HepG2 (cell line): Measurements from ENCODE around the gene C16orf86. TPM values are rescaled to one million over a fixed set of nuclear protein-coding genes. Genes with fewer than 3 reads are reported as not detected.

Experiments used
- ATAC-seq: fragments of 200-7000 bp; cut with Tn5 transposase; 3 replicates; pipeline ENCODE4 v1.9.1; 2020; ENCODE audit warnings: mild to moderate bottlenecking, moderate library complexity
- BruUV-seq: library from RNA; stranded (reverse); fragments of 400-500 nt; replicated peaks from 2 replicates; lab custom pipeline; 2021; lab: Mats Ljungman, UMichigan
- CTCF ChIA-PET: fragments of 300-600 bp; formaldehyde crosslinking; extraction: SDS; loops from one replicate; lab custom pipeline; 2021; ENCODE audit warnings: low total read pairs, inconsistent platforms, low intra/inter-chr PET ratio; lab: Yijun Ruan, JAX
- POLR2A ChIA-PET: fragments of 350-600 bp; sonication (Branson Sonifier 250); formaldehyde crosslinking; loops from one replicate; lab custom pipeline; 2020; ENCODE audit warnings: antibody characterized with exemption, inconsistent platforms; lab: Yijun Ruan, JAX
- DNase-seq: peaks from one replicate; pipeline ENCODE4 v3.0.0-alpha.2; 2015; ENCODE audit warnings: low spot score
- FAIRE-seq: peaks from 3 replicates; lab custom pipeline; 2011; peaks lifted over from hg19 to GRCh38; lab: Jason Lieb, UNC
- H2AFZ ChIP-seq: one replicate; pipeline ENCODE4 v1.6.1; 2011; ENCODE audit warnings: low read length, inconsistent platforms
- H3K27ac ChIP-seq: fragments of 300-600 bp; 3 replicates; pipeline ENCODE4 v1.8.0; 2011; ENCODE audit warnings: mixed run types, mild to moderate bottlenecking, mixed read lengths, low read length, inconsistent platforms; ENCODE audit not compliant: insufficient read depth; ENCODE audit errors: extremely low read length
- H3K27me3 ChIP-seq, 2 experiments: fragments of 200-600 bp in 1 of 2; 2 replicates in 1 of 2; 3 replicates in 1 of 2; pipeline versions ENCODE4 v1.6.0 to v1.8.0; 2011; ENCODE audit warnings: low read length in 2 of 2, mild to moderate bottlenecking in 2 of 2, moderate library complexity in 2 of 2, inconsistent platforms in 1 of 2; ENCODE audit not compliant: insufficient read depth in 2 of 2, control insufficient read depth in 1 of 2
- H3K36me3 ChIP-seq, 2 experiments: fragments of 200-600 bp in 1 of 2; replicated peaks in 1 of 2; 2 replicates in 1 of 2; 3 replicates in 1 of 2; pipeline versions ENCODE4 v1.5.1 to v1.8.0; 2011; ENCODE audit warnings: low read length in 2 of 2, inconsistent platforms in 1 of 2; ENCODE audit not compliant: insufficient read depth in 2 of 2, control insufficient read depth in 1 of 2
- H3K4me1 ChIP-seq: 2 replicates; pipeline ENCODE4 v1.5.1; 2012; ENCODE audit warnings: low read length, inconsistent platforms; ENCODE audit not compliant: insufficient read depth
- H3K4me2 ChIP-seq: 2 replicates; pipeline ENCODE4 v1.6.0; 2011; ENCODE audit warnings: low read depth, low read length, inconsistent platforms
- H3K4me3 ChIP-seq, 3 experiments: fragments of 200-600 bp in 1 of 3; sonication (generic), shearing (Covaris generic) in 1 of 3; replicated peaks in 1 of 3; 2 replicates each; pipeline ENCODE4 v1.5.1; 2011 to 2016; ENCODE audit warnings: low read length in 3 of 3, inconsistent platforms in 2 of 3, low read depth in 2 of 3, mild to moderate bottlenecking in 2 of 3, control low read depth in 1 of 3, mixed read lengths in 1 of 3; ENCODE audit not compliant: insufficient read depth in 1 of 3
- H3K79me2 ChIP-seq: one replicate; pipeline ENCODE4 v1.6.1; 2011; ENCODE audit warnings: low read length, inconsistent platforms; ENCODE audit not compliant: insufficient read depth
- H3K9ac ChIP-seq: 2 replicates; pipeline ENCODE4 v1.6.0; 2011; ENCODE audit warnings: mild to moderate bottlenecking, low read depth, low read length, inconsistent platforms; ENCODE audit not compliant: insufficient read depth
- H3K9me3 ChIP-seq: 2 replicates; pipeline ENCODE4 v1.5.1; 2012; ENCODE audit warnings: mild to moderate bottlenecking, low read length
- H4K20me1 ChIP-seq: 2 replicates; pipeline ENCODE4 v1.6.0; 2011; ENCODE audit warnings: inconsistent platforms, mild to moderate bottlenecking, low read length, moderate library complexity; ENCODE audit not compliant: insufficient read depth
- ARID4A ChIP-seq: sonication (generic); formaldehyde crosslinking; IDR thresholded peaks from 2 replicates; pipeline ENCODE4 v1.5.0; 2020; ENCODE audit warnings: mild to moderate bottlenecking, missing genetic modification reagents, borderline replicate concordance
- DMAP1 ChIP-seq: IDR thresholded peaks from 2 replicates; pipeline ENCODE4 v1.6.1; 2016
- FOXO4 ChIP-seq: sonication (generic); formaldehyde crosslinking; conservative IDR thresholded peaks from 2 replicates; pipeline ENCODE4 v1.8.1; 2023; ENCODE audit warnings: missing genetic modification reagents
- MEF2D ChIP-seq: sonication (generic); formaldehyde crosslinking; IDR thresholded peaks from 2 replicates; pipeline ENCODE4 v1.5.1; 2020; ENCODE audit warnings: mild to moderate bottlenecking, missing genetic modification reagents
- MEIS2 ChIP-seq: sonication (generic); formaldehyde crosslinking; IDR thresholded peaks from 2 replicates; pipeline ENCODE4 v1.9.0; 2021; ENCODE audit warnings: mild to moderate bottlenecking, missing genetic modification reagents
- MYC ChIP-seq: sonication (generic); formaldehyde crosslinking; IDR thresholded peaks from 2 replicates; pipeline ENCODE4 v1.9.0; 2021; ENCODE audit warnings: missing genetic modification reagents, borderline replicate concordance
- SP4 ChIP-seq: sonication (generic); formaldehyde crosslinking; IDR thresholded peaks from 2 replicates; pipeline ENCODE4 v1.8.1; 2023; ENCODE audit warnings: mild to moderate bottlenecking, missing genetic modification reagents
- UBTF ChIP-seq: sonication (generic); formaldehyde crosslinking; IDR thresholded peaks from 2 replicates; pipeline ENCODE4 v1.4.0; 2020; ENCODE audit warnings: mild to moderate bottlenecking, missing genetic modification reagents
- ZIK1 ChIP-seq: sonication (generic); formaldehyde crosslinking; IDR thresholded peaks from 2 replicates; pipeline ENCODE4 v1.5.0; 2020; ENCODE audit warnings: mild to moderate bottlenecking, low read depth, missing genetic modification reagents, borderline replicate concordance
- ZNF33A ChIP-seq: sonication (generic); formaldehyde crosslinking; IDR thresholded peaks from 2 replicates; pipeline ENCODE4 v1.5.1; 2020; ENCODE audit warnings: missing genetic modification reagents, mild to moderate bottlenecking, moderate library complexity, borderline replicate concordance
- ZNF383 ChIP-seq: sonication (generic); formaldehyde crosslinking; IDR thresholded peaks from 2 replicates; pipeline ENCODE4 v1.4.0; 2020; ENCODE audit warnings: missing genetic modification reagents, mild to moderate bottlenecking, borderline replicate concordance
- ZNF441 ChIP-seq: sonication (generic); formaldehyde crosslinking; IDR thresholded peaks from 2 replicates; pipeline ENCODE4 v1.7.0; 2021; ENCODE audit warnings: missing genetic modification reagents, borderline replicate concordance
- ZNF782 ChIP-seq: sonication (generic); formaldehyde crosslinking; IDR thresholded peaks from 2 replicates; pipeline ENCODE4 v1.4.0; 2020; ENCODE audit warnings: missing genetic modification reagents, mild to moderate bottlenecking, borderline replicate concordance
- WGBS: methylation state at CpG from one replicate; pipeline ENCODE4 v1.1.6; 2017; ENCODE audit warnings: low lambda C conversion rate; 5-methylcytosine and 5-hydroxymethylcytosine counted together
- in situ Hi-C: cut with HindIII; loops from 2 replicates; pipeline ENCODE4 v1.10.0; 2017; ENCODE audit warnings: low pct_unique_long_range_greater_than_20kb; ENCODE audit not compliant: extremely low pct_ligation_motif_present
- intact Hi-C: fragments of 100-400 bp; cut with micrococcal nuclease; formaldehyde crosslinking; loops from one replicate; pipeline ENCODE4 v1.10.0; 2022; ENCODE audit not compliant: unreplicated experiment
- polyA plus RNA-seq, 8 experiments: library from polyadenylated mRNA; depleted of rRNA in 3 of 8; stranded (reverse) in 7 of 8; unstranded in 1 of 8; fragments of >200 nt; fragmentation: Illumina TruSeq in 4 of 8; extraction: Trizol in 4 of 8; gene quantifications; 2 replicates each; pipeline versions ENCODE4 v1.2.1 to v1.2.3, GENCODE V29; 2011 to 2016; ENCODE audit warnings: low read depth in 4 of 8, missing spikeins in 1 of 8, mixed read lengths in 1 of 8; ENCODE audit not compliant: insufficient read depth in 1 of 8
- total RNA-seq, 5 experiments: library from RNA; depleted of rRNA; stranded (reverse); fragments of >200 nt; fragmentation: Illumina TruSeq; extraction: Trizol; gene quantifications; 2 replicates each; pipeline ENCODE4 v1.2.3, GENCODE V29; 2016; ENCODE audit warnings: low read depth in 1 of 5

The C16orf86 gene
- total and polyA plus RNA-seq, 2 of the 13 experiments (the other 11 are each of a cell fraction or from before 2014, with no cell fraction given) = 1.5 to 3.1 TPM

- Histone ChIP-seq H3K79me2 (no peaks in the 10 kb centered on the region), H3K4me3 (peak overlapping the region; percentile 77 to 96 (median 88); a peak in 5 of 6 replicates), H3K4me1 (peaks cover 38% of the 10 kb centered on the region), H4K20me1 (no peaks in the 10 kb centered on the region), H3K9ac (peak overlapping the region; percentile 76), H2AFZ (no peak overlapping the region), H3K9me3 (no peaks in the 10 kb centered on the region), H3K27me3 (no peaks in the 10 kb centered on the region; a peak in 1 of 5 replicates), H3K4me2 (peak overlapping the region; percentile 98), H3K27ac (peak overlapping the region; percentile 67), H3K36me3 (peaks cover 0 to 3% of the 10 kb centered on the region in 2 experiments; a peak in 1 of 5 replicates)
- BruUV-seq = no TSS peak
- in situ Hi-C loops (loop anchor here (5.0 to 10.0 kb wide), 2 partner anchors 141 to 269 kb away; partner anchors contain the start of genes CTRL, PSMB10, RANBP10 and TSNAXIP1), intact Hi-C loops (no loop called here)
- ChIA-PET CTCF (interaction anchor here (3.0 to 4.2 kb wide), 2 partner anchors 119 to 145 kb away, joined by 20 to 118 read pairs; no protein-coding TSS in a partner anchor), POLR2A (interaction anchor here (1.4 to 3.8 kb wide), 9 partner anchors 15 to 185 kb away, joined by 4 to 28 read pairs (median 5); partner anchors contain the start of genes ATP6V0D1, CTCF, NUTF2 and RANBP10)
- no peak for FAIRE-seq
- WGBS = 3% methylated on average over 31 of the region's 46 CpGs
- peak; percentile 54 for DNase-seq
- ATAC-seq = peak; percentile 44
- TF ChIP-seq ZNF33A (no peak), ZNF782 (CRISPR knock-in tag) (peak; percentile 43; the same call in 1 of the 2 replicates), MEF2D (CRISPR knock-in tag) (peak; percentile 58; the same call in 1 of the 2 replicates), FOXO4 (0 out of 2 replicates have a peak, but pooled peaks have one; percentile 71), MEIS2 (CRISPR knock-in tag) (no peak), ZNF441 (CRISPR knock-in tag) (no peak), SP4 (CRISPR knock-in tag) (peak; percentile 71), ARID4A (CRISPR knock-in tag) (peak; percentile 83), ZIK1 (CRISPR knock-in tag) (no peak), MYC (CRISPR knock-in tag) (peak; percentile 55), UBTF (CRISPR knock-in tag) (peak; percentile 93), DMAP1 (CRISPR knock-in tag) (peak; percentile 45; the same call in 1 of the 2 replicates), ZNF383 (CRISPR knock-in tag) (no peak)
These were observed 522 bp upstream of the C16orf86 start for GRCh38 chr16:67666032-67666551.
